Body of pancreas (tissue), 4 donors: Measurements from ENCODE around the gene NFYC.

ENCODE experiments used
- CTCF ChIP-seq, 7 experiments: fragments of 450-650 bp in 4 of 7; fragments of 200-600 bp in 3 of 7; sonication (generic) in 3 of 7; IDR thresholded peaks; one replicate each; pipeline ENCODE4 v1.5.1; 2016 to 2019; ENCODE audit warnings: antibody characterized with exemption in 7 of 7
- POLR2A ChIP-seq, 3 donors: fragments of 450-650 bp; IDR thresholded peaks; one replicate each; pipeline ENCODE4 v1.6.1; 2016; ENCODE audit warnings: antibody characterized with exemption in 3 of 3, mild to moderate bottlenecking in 2 of 3

GRCh38 chr1:40798366-40799281, 107.1 kb downstream of the NFYC start:
- TF ChIP-seq CTCF (IDR thresholded peaks at IDR 0.05): peak in 1 of 7 experiments; percentile 8
- TF ChIP-seq POLR2A (IDR thresholded peaks at IDR 0.05): no peak
